RPMI7951 (cell line): ENCODE measurements around the gene PRMT1. TPM values are rescaled to one million over a fixed set of nuclear protein-coding genes. Genes with fewer than 3 reads are reported as not detected.
"Not testable (repeated sequence)": the region's sequence is repeated elsewhere in the genome, so short reads cannot be mapped to it uniquely, and the experiment has no call there.

ENCODE experiments used
- DNase-seq: peaks from one replicate; pipeline ENCODE4 v3.0.0-alpha.2; 2012; ENCODE audit warnings: low read depth
- total RNA-seq: library from RNA; depleted of rRNA; stranded (reverse); fragments of >200 nt; shearing (Covaris generic); gene quantifications from 2 replicates; pipeline ENCODE4 v1.2.3, GENCODE V29; 2014; rRNA removed

The PRMT1 gene
- total RNA-seq, 1 experiment from 2014 or later = 334 TPM

DNA sequence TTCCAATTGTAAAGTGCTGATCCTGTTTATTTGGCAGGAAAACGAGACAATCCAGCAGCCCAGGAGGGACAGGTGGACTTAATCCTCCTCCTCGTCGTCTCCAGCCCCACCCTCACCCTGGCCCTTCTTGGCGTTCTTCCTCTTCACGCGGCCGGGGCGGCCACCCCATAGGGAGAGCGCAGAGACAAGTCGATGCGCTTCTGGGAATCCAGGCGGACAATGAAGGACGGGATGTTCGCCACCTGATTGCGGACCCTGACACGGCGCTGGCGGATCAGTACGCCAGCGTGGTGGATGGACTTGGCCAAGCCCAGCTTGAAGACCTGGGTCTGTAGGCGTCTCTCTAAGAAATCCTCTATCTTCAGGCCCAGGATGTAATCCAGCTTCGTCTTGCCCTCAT lies 42.3 kb downstream of the PRMT1 start:
- not testable (repeated sequence) for DNase-seq

DNA sequence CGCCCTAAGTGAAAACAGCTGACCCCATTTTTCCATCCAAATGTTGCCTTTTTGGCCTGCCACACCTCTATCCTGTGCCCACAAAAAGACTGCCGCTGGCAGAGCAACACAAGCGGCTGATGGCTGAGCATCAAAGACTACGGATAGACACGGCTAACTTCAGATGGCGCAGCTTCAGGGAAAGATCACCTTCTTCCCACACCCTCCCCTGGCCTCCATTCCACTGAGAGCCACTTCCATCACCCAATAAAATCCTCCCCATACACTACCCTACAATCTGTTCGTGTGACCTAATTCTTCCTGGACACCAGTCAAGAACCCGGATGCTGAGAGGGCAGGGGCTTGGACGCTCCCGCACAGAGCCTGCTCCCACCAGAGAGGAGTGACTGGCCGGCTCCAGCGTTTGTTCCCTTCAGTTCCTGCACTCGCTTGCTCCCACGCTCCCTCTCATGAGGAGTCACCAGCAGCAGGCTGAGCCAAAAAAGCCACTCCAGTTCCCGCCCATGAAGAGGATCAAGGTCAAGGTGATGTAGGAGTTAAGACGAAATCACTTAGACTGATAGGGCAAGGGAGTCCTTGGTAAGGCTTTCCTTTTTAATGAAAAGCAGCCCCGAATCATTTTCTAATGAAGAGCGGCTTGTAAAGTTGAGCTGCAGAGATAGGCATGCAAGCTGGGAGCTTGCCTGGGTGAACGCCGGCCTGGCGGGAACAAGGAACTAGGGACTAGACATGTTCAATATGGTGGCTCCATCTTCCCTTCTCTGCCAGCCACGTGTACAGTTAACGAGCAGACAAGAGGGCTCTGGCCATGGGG lies 50.4 kb downstream of the PRMT1 start:
- no peak for DNase-seq

DNA sequence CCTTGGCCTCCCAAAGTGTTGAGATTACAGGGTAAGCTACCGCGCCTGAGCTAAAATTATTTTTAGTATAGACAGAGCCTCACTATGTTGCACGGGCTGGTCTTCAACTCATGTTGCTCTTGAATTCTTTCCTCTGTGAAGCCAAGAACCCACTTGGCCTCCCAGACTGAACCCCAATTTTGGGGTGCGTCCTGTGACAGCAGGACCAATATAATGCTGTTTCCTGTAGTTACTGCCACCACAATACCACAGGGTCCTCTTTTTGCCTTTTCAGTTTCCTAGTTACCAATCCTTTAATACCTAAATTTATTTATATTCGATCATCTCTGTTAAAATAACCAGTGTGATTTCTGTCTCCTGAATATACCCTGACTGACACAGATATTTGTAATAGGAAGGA lies 53.1 kb downstream of the PRMT1 start:
- DNase-seq = no peak

Other genes starting within 250 kb of the PRMT1 start
- gene SLC17A7, start 235.7 kb upstream of the PRMT1 start, total RNA-seq = 0.84 and 1.9 TPM in 2 replicates
- 176 and 221 TPM in 2 replicates for gene PIH1D1, start 225.5 kb upstream of the PRMT1 start, total RNA-seq
- gene ALDH16A1, start 224.0 kb upstream of the PRMT1 start, total RNA-seq = 12.9 and 20.3 TPM in 2 replicates
- gene FLT3LG, start 203.1 kb upstream of the PRMT1 start, total RNA-seq = 8.0 and 12.7 TPM in 2 replicates
- 2,557 and 2,630 TPM in 2 replicates for gene RPL13A, start 189.7 kb upstream of the PRMT1 start, total RNA-seq
- 4,830 and 4,921 TPM in 2 replicates for gene RPS11, start 180.8 kb upstream of the PRMT1 start, total RNA-seq
- 14.7 and 22.9 TPM in 2 replicates for gene FCGRT, start 164.6 kb upstream of the PRMT1 start, total RNA-seq
- 145 and 157 TPM in 2 replicates for gene RCN3, start 149.3 kb upstream of the PRMT1 start, total RNA-seq
- 159 TPM in 2 replicates for gene NOSIP, start 96.7 kb upstream of the PRMT1 start, total RNA-seq
- gene PRRG2, start 96.0 kb upstream of the PRMT1 start, total RNA-seq = 0.10 TPM in 1 of 2 replicates, not detected in the other
- 1.1 and 2.3 TPM in 2 replicates for gene PRR12, start 86.1 kb upstream of the PRMT1 start, total RNA-seq
- gene RRAS, start 37.1 kb upstream of the PRMT1 start, total RNA-seq = 81.8 and 84.2 TPM in 2 replicates
- 7.1 and 16.0 TPM in 2 replicates for gene SCAF1, start 35.1 kb upstream of the PRMT1 start, total RNA-seq
- 58.4 and 87.0 TPM in 2 replicates for gene IRF3, start 11.4 kb upstream of the PRMT1 start, total RNA-seq
- 19.7 and 26.8 TPM in 2 replicates for gene BCL2L12, start 11.3 kb upstream of the PRMT1 start, total RNA-seq
- 0.72 and 0.78 TPM in 2 replicates for gene ADM5, start 12.3 kb downstream of the PRMT1 start, total RNA-seq
- 18.3 and 21.8 TPM in 2 replicates for gene CPT1C, start 13.8 kb downstream of the PRMT1 start, total RNA-seq
- not detected in 2 replicates for gene TSKS, start 86.0 kb downstream of the PRMT1 start, total RNA-seq
- 51.8 and 65.5 TPM in 2 replicates for gene AP2A1, start 89.7 kb downstream of the PRMT1 start, total RNA-seq
- 33.7 and 34.5 TPM in 2 replicates for gene FUZ, start 136.0 kb downstream of the PRMT1 start, total RNA-seq
- 22.9 and 29.3 TPM in 2 replicates for gene MED25, start 141.0 kb downstream of the PRMT1 start, total RNA-seq
- gene PTOV1, start 173.9 kb downstream of the PRMT1 start, total RNA-seq = 89.9 and 100 TPM in 2 replicates
- 22.7 and 29.7 TPM in 2 replicates for gene PNKP, start 190.3 kb downstream of the PRMT1 start, total RNA-seq
- gene AKT1S1, start 200.1 kb downstream of the PRMT1 start, total RNA-seq = 10.8 and 15.3 TPM in 2 replicates
- 10.3 and 12.3 TPM in 2 replicates for gene TBC1D17, start 200.4 kb downstream of the PRMT1 start, total RNA-seq
- gene IL4I1, start 219.6 kb downstream of the PRMT1 start, total RNA-seq = 0.39 and 1.3 TPM in 2 replicates